ENCODE results near the gene MAP7D3.

DNA sequence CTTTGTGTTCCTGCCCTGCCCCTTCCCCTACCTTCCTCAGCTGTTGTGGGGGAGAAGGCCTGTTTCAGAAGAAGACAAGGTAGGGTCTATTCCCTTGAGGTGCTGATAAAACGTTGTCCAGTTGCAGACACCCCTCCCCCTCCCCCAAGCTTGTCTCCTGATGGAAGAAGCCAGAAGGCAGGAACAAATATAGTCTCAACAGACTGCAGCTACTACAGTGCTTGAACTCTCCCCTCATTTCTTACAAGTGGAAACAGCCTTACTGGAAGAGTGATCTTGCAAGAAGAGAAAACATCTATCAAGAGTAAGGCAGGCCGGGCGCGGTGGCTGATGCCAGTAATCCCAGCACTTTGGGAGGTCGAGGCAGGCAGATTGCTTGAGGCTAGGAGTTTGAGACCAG is 11.0 kb upstream of the MAP7D3 start:
- TF ChIP-seq, protein P1, sequence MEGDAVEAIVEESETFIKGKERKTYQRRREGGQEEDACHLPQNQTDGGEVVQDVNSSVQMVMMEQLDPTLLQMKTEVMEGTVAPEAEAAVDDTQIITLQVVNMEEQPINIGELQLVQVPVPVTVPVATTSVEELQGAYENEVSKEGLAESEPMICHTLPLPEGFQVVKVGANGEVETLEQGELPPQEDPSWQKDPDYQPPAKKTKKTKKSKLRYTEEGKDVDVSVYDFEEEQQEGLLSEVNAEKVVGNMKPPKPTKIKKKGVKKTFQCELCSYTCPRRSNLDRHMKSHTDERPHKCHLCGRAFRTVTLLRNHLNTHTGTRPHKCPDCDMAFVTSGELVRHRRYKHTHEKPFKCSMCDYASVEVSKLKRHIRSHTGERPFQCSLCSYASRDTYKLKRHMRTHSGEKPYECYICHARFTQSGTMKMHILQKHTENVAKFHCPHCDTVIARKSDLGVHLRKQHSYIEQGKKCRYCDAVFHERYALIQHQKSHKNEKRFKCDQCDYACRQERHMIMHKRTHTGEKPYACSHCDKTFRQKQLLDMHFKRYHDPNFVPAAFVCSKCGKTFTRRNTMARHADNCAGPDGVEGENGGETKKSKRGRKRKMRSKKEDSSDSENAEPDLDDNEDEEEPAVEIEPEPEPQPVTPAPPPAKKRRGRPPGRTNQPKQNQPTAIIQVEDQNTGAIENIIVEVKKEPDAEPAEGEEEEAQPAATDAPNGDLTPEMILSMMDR (IDR thresholded peaks at IDR 0.05) = no peak
- no peak for TF ChIP-seq POLR2A (IDR thresholded peaks at IDR 0.05)
